Measurements from ENCODE around the gene VGLL4. TPM values are rescaled to one million over a fixed set of nuclear protein-coding genes. Genes with fewer than 3 reads are reported as not detected.
A peak's percentile ranks its signal among the peaks of the same experiment; 100 is the strongest.

Gene VGLL4
- total RNA-seq, 1 experiment from 2014 or later, result 26.9 TPM

DNA sequence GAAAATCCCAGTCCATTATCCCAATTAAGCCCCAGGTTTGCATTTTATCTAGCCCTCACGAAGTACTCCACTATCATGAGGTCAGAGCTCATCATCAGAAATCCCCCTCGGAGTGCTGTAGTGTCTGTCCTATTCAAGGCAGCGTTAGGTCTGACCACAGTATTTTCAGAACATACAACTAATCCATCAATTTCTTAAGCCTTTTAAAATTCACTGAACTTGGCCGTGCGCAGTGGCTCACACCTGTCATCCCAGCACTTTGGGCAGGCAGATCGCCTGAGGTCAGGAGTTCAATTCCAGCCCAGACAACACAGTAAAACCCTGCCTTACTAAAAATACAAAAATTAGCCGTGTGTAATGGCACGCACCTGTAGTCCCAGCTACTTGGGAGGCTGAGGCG, 11.9 kb downstream of the VGLL4 start:
- Histone ChIP-seq H3K27me3 (replicated peaks) (no peaks in the 10 kb centered on the region), H3K9me3 (replicated peaks) (no peaks in the 10 kb centered on the region), H3K27ac (no peak overlapping the region), H3K4me3 (no peak overlapping the region), H3K4me1 (replicated peaks) (peaks cover 18% of the 10 kb centered on the region), H3K36me3 (peaks cover 8% of the 10 kb centered on the region; the same call in 1 of the 2 replicates)
- no peak for DNase-seq (ENCODE audit: low read depth in 1 of 2, low spot score in 2 of 2)

DNA sequence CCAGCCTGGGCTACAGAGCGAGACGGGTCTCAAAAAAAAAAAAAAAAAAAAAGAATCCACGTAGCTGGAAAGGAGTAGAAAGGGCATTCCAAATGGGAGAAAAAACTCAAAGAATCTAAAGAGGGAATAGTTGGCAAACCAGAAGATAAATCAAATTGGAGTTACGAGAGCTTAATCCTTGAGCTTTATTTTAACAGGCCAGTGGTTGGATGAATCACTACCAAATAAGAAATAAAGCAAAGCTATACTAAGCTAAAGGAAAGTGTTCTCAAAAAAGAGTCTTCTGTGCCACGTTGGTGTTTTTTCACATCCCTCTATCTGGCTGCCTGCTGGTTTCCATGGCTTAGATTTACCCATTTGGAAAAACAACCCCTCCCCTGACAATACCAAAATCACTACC, 14.0 kb downstream of the VGLL4 start:
- Histone ChIP-seq H3K9me3 (replicated peaks) (no peaks in the 10 kb centered on the region), H3K27me3 (replicated peaks) (no peaks in the 10 kb centered on the region), H3K36me3 (peaks cover 11% of the 10 kb centered on the region; the same call in 1 of the 2 replicates), H3K27ac (no peak overlapping the region), H3K4me3 (no peak overlapping the region), H3K4me1 (replicated peaks) (peaks cover 16% of the 10 kb centered on the region)
- DNase-seq (ENCODE audit: low read depth in 1 of 2, low spot score in 2 of 2), result peak in 1 of 2 experiments; percentile 37

GRCh38 chr3:11627612-11628011, 16.1 kb downstream of the VGLL4 start:
- H3K9me3 ChIP-seq (replicated peaks), result no peaks in the 10 kb centered on the region
- no peak overlapping the region for H3K4me3 ChIP-seq
- DNase-seq (ENCODE audit: low read depth in 1 of 2, low spot score in 2 of 2), result no peak
- H3K27me3 ChIP-seq (replicated peaks), result no peaks in the 10 kb centered on the region
- no peak overlapping the region for H3K27ac ChIP-seq
- peaks cover 4% of the 10 kb centered on the region; the same call in 1 of the 2 replicates for H3K36me3 ChIP-seq
- peaks cover 16% of the 10 kb centered on the region for H3K4me1 ChIP-seq (replicated peaks)

- no peak overlapping the region for H3K27ac ChIP-seq
- peaks cover 16% of the 10 kb centered on the region for H3K4me1 ChIP-seq (replicated peaks)
- H3K36me3 ChIP-seq, result 0 out of 2 replicates have a peak, but pooled peaks cover 3% of the 10 kb centered on the region
- H3K27me3 ChIP-seq (replicated peaks), result no peaks in the 10 kb centered on the region
- H3K9me3 ChIP-seq (replicated peaks), result no peaks in the 10 kb centered on the region
- H3K4me3 ChIP-seq, result no peak overlapping the region
- DNase-seq (ENCODE audit: low read depth in 1 of 2, low spot score in 2 of 2), result no peak
Observed at GRCh38 chr3:11626084-11626463, 17.6 kb downstream of the VGLL4 start.

DNA sequence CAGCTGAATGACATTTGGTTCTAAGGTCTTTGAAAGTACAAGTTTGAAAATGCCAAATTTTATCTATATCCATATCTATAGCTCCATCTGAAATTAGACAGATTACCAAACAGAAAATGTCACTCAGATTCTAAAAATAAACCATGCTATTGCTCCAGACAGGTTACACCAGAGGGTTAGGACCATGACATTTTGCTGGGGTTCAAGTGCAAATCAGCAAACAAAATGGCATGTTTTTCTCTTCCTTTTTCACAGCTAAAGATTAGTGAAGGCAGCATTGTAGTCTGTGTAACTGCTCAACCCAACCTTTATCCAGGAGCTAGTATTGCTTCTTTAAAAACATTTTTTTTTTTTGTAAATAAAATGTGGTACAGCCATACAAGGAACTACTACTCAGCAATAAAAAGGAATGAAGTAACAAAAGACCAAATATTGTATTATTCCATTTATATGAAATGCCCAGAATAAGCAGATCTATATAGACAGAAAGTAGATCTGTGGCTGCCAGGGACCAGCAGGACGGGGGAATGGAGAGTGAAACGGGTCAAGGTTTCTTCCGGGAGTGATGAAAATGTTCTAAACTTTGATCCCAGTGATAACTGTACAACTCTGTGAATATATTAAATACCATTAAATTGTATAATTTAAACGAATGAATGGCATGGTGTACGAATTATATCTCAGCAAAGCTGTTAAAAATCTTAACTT, 18.2 kb downstream of the VGLL4 start:
- Histone ChIP-seq H3K4me3 (no peak overlapping the region), H3K9me3 (replicated peaks) (no peaks in the 10 kb centered on the region), H3K36me3 (0 out of 2 replicates have a peak, but pooled peaks cover 3% of the 10 kb centered on the region), H3K4me1 (replicated peaks) (peaks cover 16% of the 10 kb centered on the region), H3K27ac (no peak overlapping the region), H3K27me3 (replicated peaks) (no peaks in the 10 kb centered on the region)
- no peak for DNase-seq (ENCODE audit: low read depth in 1 of 2, low spot score in 2 of 2)

DNA sequence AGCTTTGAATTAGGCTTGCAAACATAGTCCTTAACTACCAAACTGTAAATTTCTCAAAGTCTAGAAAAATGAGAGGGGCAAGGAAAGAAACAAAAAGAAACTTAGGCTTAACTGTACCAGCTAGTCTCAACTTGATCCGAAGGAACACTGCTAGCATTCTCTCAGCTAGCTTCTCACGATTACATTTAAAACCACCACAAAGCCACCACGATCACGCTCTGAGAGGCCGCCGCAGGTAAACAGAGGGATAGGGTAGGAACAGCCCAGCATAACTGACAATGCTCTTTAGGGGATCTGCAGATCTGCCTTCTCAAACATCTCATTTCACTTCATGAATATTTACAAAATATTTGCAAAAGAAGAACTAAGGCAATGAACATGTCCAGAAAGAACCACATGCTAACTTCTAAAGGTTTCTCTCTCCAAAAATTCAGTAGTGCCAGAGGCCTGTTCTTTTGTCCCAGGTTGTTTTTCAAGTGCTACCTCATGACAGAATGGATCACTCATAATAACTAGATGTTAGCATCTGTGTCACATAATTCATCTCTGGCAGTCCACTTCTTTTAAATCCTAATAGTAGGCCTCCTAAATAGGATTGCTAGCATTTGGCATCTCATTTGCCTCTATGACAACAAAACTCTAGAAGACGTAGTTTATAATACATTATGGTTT, 18.9 kb downstream of the VGLL4 start:
- H3K27me3 ChIP-seq (replicated peaks), result no peaks in the 10 kb centered on the region
- peaks cover 12% of the 10 kb centered on the region for H3K4me1 ChIP-seq (replicated peaks)
- no peak for DNase-seq (ENCODE audit: low read depth in 1 of 2, low spot score in 2 of 2)
- no peak overlapping the region for H3K27ac ChIP-seq
- H3K36me3 ChIP-seq, result 0 out of 2 replicates have a peak, but pooled peaks cover 3% of the 10 kb centered on the region
- H3K4me3 ChIP-seq, result no peak overlapping the region
- no peaks in the 10 kb centered on the region for H3K9me3 ChIP-seq (replicated peaks)

GRCh38 chr3:11624161-11624560, 19.6 kb downstream of the VGLL4 start:
- H3K27ac ChIP-seq, result no peak overlapping the region
- no peaks in the 10 kb centered on the region for H3K27me3 ChIP-seq (replicated peaks)
- DNase-seq (ENCODE audit: low read depth in 1 of 2, low spot score in 2 of 2), result no peak

DNA sequence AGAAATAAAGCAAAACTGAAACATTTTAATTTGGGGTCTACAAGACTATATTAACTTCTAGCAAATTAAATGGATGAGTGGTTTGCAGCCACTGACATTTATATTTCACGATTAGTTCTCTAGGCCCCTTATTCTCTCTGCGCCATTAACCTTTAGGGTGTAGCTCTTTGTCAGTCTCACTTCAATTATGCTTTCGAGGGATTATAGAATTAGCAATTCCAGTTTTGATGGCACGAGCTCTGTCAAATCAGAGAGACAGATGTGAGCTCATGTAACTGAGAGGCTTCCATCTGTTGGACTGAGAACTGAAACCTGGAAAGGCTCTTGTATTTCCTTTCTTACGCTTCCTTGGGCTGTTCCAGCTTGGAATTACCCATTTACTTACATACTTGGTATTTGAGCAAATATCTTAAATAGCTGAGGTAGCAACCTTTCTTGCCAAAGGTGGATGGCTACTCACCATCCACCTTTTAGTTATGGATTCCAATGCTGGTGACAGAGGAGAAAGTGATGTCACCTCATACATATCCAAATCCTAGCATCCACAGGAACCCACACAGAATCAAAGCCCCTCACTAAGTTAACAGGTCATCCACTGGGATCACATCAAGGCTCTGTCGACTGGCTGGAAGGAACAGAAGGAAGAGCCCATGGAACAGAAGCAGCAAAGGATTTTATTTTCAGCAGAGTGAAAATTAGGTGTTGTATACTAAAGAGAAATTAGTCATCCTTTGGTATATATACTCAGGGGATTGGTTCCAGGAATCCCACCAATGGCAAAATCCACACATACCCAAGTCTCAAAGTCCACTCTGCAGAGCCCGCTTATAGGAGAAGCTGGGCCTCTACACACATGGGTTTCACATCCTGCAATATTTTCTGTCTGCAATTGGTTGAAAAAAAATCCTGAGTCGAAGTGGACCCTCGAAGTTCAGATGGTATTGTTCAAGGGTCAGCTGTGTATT, 20.8 kb downstream of the VGLL4 start:
- Histone ChIP-seq H3K9me3 (replicated peaks) (no peaks in the 10 kb centered on the region), H3K4me3 (no peak overlapping the region), H3K4me1 (replicated peaks) (peaks cover 17% of the 10 kb centered on the region), H3K27ac (no peak overlapping the region), H3K27me3 (replicated peaks) (no peaks in the 10 kb centered on the region), H3K36me3 (0 out of 2 replicates have a peak, but pooled peaks cover 3% of the 10 kb centered on the region)
- DNase-seq (ENCODE audit: low read depth in 1 of 2, low spot score in 2 of 2), result no peak

More at GRCh38 chr3:11624161-11624560, 19.6 kb downstream of the VGLL4 start:
- H3K4me3 ChIP-seq, result no peak overlapping the region
- H3K4me1 ChIP-seq (replicated peaks), result peaks cover 11% of the 10 kb centered on the region
- H3K36me3 ChIP-seq, result 0 out of 2 replicates have a peak, but pooled peaks cover 3% of the 10 kb centered on the region
- no peaks in the 10 kb centered on the region for H3K9me3 ChIP-seq (replicated peaks)

DNA sequence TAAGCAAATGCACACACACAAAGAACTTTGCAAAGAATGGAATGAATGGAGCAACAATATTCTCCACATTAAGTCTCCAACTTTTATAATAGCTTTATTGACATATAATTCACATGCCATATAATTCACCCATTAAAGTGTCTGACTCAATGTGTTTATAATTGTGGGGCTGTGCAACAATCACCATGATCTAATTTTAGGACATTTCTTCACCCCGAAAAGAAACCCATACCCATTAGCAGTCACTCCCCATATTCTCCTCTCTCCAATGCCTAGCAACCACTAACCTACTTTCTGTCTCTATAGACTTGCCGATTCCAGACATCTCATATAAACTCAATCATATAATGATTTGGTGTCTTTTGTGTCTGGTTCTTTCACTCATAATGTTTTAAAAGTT, 22.6 kb downstream of the VGLL4 start:
- Histone ChIP-seq H3K27me3 (replicated peaks) (no peaks in the 10 kb centered on the region), H3K36me3 (0 out of 2 replicates have a peak, but pooled peaks cover 3% of the 10 kb centered on the region), H3K4me3 (no peak overlapping the region), H3K4me1 (replicated peaks) (peaks cover 25% of the 10 kb centered on the region), H3K27ac (no peak overlapping the region), H3K9me3 (replicated peaks) (no peaks in the 10 kb centered on the region)
- DNase-seq (ENCODE audit: low read depth in 1 of 2, low spot score in 2 of 2), result no peak

DNA sequence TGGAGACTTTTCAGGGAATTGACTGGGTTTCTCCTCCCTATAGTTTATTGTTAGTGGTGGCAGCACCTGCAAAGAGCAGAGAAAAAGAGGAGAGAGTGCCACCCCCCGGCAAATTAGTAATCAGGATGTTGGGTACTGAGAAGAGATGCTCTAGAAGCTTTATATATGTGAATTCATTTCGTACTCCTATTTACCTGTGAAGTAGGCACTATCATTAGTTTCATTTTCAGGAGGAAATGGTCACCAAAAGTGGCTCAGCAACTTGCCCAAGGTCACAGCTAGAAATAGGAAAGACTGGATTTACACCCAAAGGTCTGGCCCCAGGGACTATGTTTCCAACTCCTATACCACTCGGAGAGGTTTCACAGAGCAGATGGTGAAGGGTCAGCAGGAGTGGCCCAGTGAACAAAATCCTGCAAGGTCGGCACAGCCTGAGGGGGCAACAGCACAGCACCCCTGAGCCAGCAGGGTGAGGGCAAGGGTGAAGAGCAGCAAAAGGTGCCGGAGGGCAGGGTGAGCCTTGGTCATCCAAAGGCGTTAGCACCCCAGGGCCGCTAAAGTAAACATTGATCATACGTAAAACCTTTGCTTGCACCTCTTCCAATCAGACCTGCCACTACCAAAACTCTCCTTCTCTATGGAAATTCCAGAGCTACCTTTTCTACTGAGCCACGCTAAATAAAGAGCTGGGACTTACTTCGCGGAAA, 23.6 kb downstream of the VGLL4 start:
- no peak for DNase-seq (ENCODE audit: low read depth in 1 of 2, low spot score in 2 of 2)
- Histone ChIP-seq H3K36me3 (no peaks in the 10 kb centered on the region), H3K4me1 (replicated peaks) (peaks cover 24% of the 10 kb centered on the region), H3K27me3 (replicated peaks) (no peaks in the 10 kb centered on the region), H3K4me3 (no peak overlapping the region), H3K27ac (no peak overlapping the region), H3K9me3 (replicated peaks) (no peaks in the 10 kb centered on the region)

GRCh38 chr3:11619461-11619860, 24.3 kb downstream of the VGLL4 start:
- H3K27ac ChIP-seq, result no peak overlapping the region
- H3K4me1 ChIP-seq (replicated peaks), result peaks cover 24% of the 10 kb centered on the region
- no peaks in the 10 kb centered on the region for H3K36me3 ChIP-seq

GRCh38 chr3:11618904-11619303, 24.8 kb downstream of the VGLL4 start:
- Histone ChIP-seq H3K4me1 (replicated peaks) (peaks cover 24% of the 10 kb centered on the region), H3K36me3 (no peaks in the 10 kb centered on the region), H3K27ac (no peak overlapping the region), H3K4me3 (no peak overlapping the region), H3K9me3 (replicated peaks) (no peaks in the 10 kb centered on the region), H3K27me3 (replicated peaks) (no peaks in the 10 kb centered on the region)
- no peak for DNase-seq (ENCODE audit: low read depth in 1 of 2, low spot score in 2 of 2)

More at GRCh38 chr3:11619461-11619860, 24.3 kb downstream of the VGLL4 start:
- no peaks in the 10 kb centered on the region for H3K27me3 ChIP-seq (replicated peaks)
- DNase-seq (ENCODE audit: low read depth in 1 of 2, low spot score in 2 of 2), result no peak
- no peaks in the 10 kb centered on the region for H3K9me3 ChIP-seq (replicated peaks)
- no peak overlapping the region for H3K4me3 ChIP-seq

GRCh38 chr3:11616551-11616950, 27.2 kb downstream of the VGLL4 start:
- peak in 1 of 2 experiments; percentile 37 for DNase-seq (ENCODE audit: low read depth in 1 of 2, low spot score in 2 of 2)
- no peak overlapping the region for H3K4me3 ChIP-seq
- H3K27me3 ChIP-seq (replicated peaks), result no peaks in the 10 kb centered on the region
- no peak overlapping the region for H3K27ac ChIP-seq
- peaks cover 29% of the 10 kb centered on the region for H3K4me1 ChIP-seq (replicated peaks)
- H3K9me3 ChIP-seq (replicated peaks), result no peaks in the 10 kb centered on the region
- H3K36me3 ChIP-seq, result no peaks in the 10 kb centered on the region

Measured in SJSA1 (cell line).